IPS DF 4.7 (cell line): ENCODE results near the gene HMCES.
"Not testable (repeated sequence)": the region's sequence is repeated elsewhere in the genome, so short reads cannot be mapped to it uniquely, and the experiment has no call there.

Source experiments
- DNase-seq: peaks from one replicate; pipeline ENCODE4 v3.0.0-alpha.2; 2013; ENCODE audit warnings: low spot score; ENCODE audit errors: extremely low read depth

HMCES gene

GRCh38 chr3:129320261-129320660 lies 41.6 kb downstream of the HMCES start:
- DNase-seq: no peak

GRCh38 chr3:129320825-129321487 lies 42.3 kb downstream of the HMCES start:
- DNase-seq: no peak

- DNase-seq: no peak
Measured at GRCh38 chr3:129321887-129322286, 43.2 kb downstream of the HMCES start.

GRCh38 chr3:129323651-129324294 lies 45.1 kb downstream of the HMCES start:
- no peak for DNase-seq

GRCh38 chr3:129324855-129325254 lies 46.2 kb downstream of the HMCES start:
- no peak for DNase-seq

GRCh38 chr3:129325383-129325782 lies 46.7 kb downstream of the HMCES start:
- DNase-seq: no peak

- no peak for DNase-seq
Measured at GRCh38 chr3:129326138-129326537, 47.5 kb downstream of the HMCES start.

- DNase-seq: no peak
Measured at GRCh38 chr3:129326595-129326994, 47.9 kb downstream of the HMCES start.

- DNase-seq: no peak
Measured at GRCh38 chr3:129327510-129327909, 48.8 kb downstream of the HMCES start.

GRCh38 chr3:129329858-129330257 lies 51.2 kb downstream of the HMCES start:
- no peak for DNase-seq

GRCh38 chr3:129330409-129330808 lies 51.7 kb downstream of the HMCES start:
- DNase-seq: no peak

GRCh38 chr3:129333891-129334290 lies 55.2 kb downstream of the HMCES start:
- DNase-seq: no peak

GRCh38 chr3:129336093-129336706 lies 57.5 kb downstream of the HMCES start:
- DNase-seq: no peak

- not testable (repeated sequence) for DNase-seq
Measured at GRCh38 chr3:129337719-129338118, 59.0 kb downstream of the HMCES start.

GRCh38 chr3:129339186-129339585 lies 60.5 kb downstream of the HMCES start:
- not testable (repeated sequence) for DNase-seq

GRCh38 chr3:129339833-129340232 lies 61.2 kb downstream of the HMCES start:
- not testable (repeated sequence) for DNase-seq

GRCh38 chr3:129341331-129342141 lies 62.9 kb downstream of the HMCES start:
- no peak for DNase-seq

GRCh38 chr3:129343643-129344360 lies 65.1 kb downstream of the HMCES start:
- DNase-seq: no peak

GRCh38 chr3:129344540-129345220 lies 66.0 kb downstream of the HMCES start:
- DNase-seq: no peak

- DNase-seq: no peak
Measured at GRCh38 chr3:129345281-129345680, 66.6 kb downstream of the HMCES start.

GRCh38 chr3:129345971-129346370 lies 67.3 kb downstream of the HMCES start:
- no peak for DNase-seq
